OCI-LY3 (cell line): ENCODE data around the gene MMD2.

Experiments used
- H2AFZ ChIP-seq: fragments of 200-600, 300-600 bp; shearing (Covaris generic); 2 replicates; pipeline ENCODE4 v1.6.0; 2014; ENCODE audit warnings: antibody characterized with exemption, low read depth, low read length
- H3K27ac ChIP-seq: fragments of 200-600, 300-600 bp; sonication (generic); 2 replicates; pipeline ENCODE4 v1.5.1; 2014; ENCODE audit warnings: mild to moderate bottlenecking, low read length, moderate library complexity, mixed read lengths
- H3K27me3 ChIP-seq: fragments of 200-600, 300-600 bp; sonication (generic); 2 replicates; pipeline ENCODE4 v1.6.1; 2014; ENCODE audit warnings: low read depth, low read length, mixed read lengths
- H3K36me3 ChIP-seq: fragments of 200-600, 300-600 bp; sonication (generic); replicated peaks from 2 replicates; pipeline ENCODE3; 2014; ENCODE audit warnings: low read depth, low read length, mixed read lengths
- H3K4me1 ChIP-seq: fragments of 300-600, 200-600 bp; sonication (generic); 2 replicates; pipeline ENCODE4 v1.6.1; 2014; ENCODE audit warnings: low read length, mixed read lengths
- H3K4me2 ChIP-seq: fragments of 200-600, 300-600 bp; sonication (generic); 2 replicates; pipeline ENCODE4 v1.6.1; 2014; ENCODE audit warnings: low read length, mixed read lengths
- H3K4me3 ChIP-seq: fragments of 300-600, 200-600 bp; sonication (generic); 2 replicates; pipeline ENCODE4 v1.5.1; 2014; ENCODE audit warnings: antibody characterized with exemption, mild to moderate bottlenecking, low read length, moderate library complexity
- H3K79me2 ChIP-seq: fragments of 300-600, 200-600 bp; shearing (Covaris generic); 2 replicates; pipeline ENCODE4 v1.6.1; 2014; ENCODE audit warnings: mild to moderate bottlenecking, low read length, mixed read lengths
- H3K9ac ChIP-seq: fragments of 300-600, 200-600 bp; shearing (Covaris generic); 2 replicates; pipeline ENCODE4 v1.6.0; 2014; ENCODE audit warnings: mild to moderate bottlenecking, low read length, moderate library complexity
- H3K9me3 ChIP-seq: fragments of 200-600, 300-600 bp; shearing (Covaris generic); 2 replicates; pipeline ENCODE4 v1.6.1; 2014; ENCODE audit warnings: low read length, mixed read lengths; ENCODE audit not compliant: insufficient read depth
- H4K20me1 ChIP-seq: fragments of 200-600, 300-600 bp; sonication (generic); 2 replicates; pipeline ENCODE4 v1.6.1; 2016; ENCODE audit warnings: low read length, mixed read lengths; ENCODE audit not compliant: insufficient read depth
- CTCF ChIP-seq: fragments of 200-600, 300-600 bp; sonication (generic); IDR thresholded peaks from 2 replicates; pipeline ENCODE4 v1.5.1; 2014; ENCODE audit warnings: antibody characterized with exemption, low read length, low read depth
- EZH2phosphoT487 ChIP-seq: fragments of 200-600 bp; shearing (Covaris generic); IDR thresholded peaks from 2 replicates; pipeline ENCODE4 v1.6.1; 2018; ENCODE audit warnings: antibody characterized with exemption, mixed run types, low read depth

Gene MMD2

DNA sequence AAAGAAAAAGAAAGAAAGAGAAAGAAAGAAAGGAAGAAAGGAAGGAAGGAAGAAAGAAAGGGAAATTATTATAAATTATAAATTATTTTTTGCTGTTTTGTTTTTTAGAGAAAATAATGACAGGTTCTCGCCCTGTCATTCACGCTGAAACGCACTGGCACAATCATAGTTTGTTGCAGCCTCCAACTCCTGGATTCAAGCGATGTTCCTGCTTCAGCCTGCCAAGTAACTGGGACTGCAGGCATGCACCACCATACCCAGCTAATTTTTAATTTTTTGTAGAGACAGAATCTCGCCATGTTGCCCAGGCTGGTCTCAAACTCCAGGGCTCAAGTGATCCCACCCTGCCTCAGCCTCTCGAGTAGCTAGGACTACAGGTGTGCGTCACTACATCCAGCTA lies 21.6 kb downstream of the MMD2 start:
- no peak overlapping the region for H3K4me2 ChIP-seq
- H3K4me3 ChIP-seq: no peak overlapping the region
- H3K27ac ChIP-seq: no peak overlapping the region
- no peaks in the 10 kb centered on the region for H3K36me3 ChIP-seq
- H3K79me2 ChIP-seq: no peaks in the 10 kb centered on the region
- no peaks in the 10 kb centered on the region for H3K4me1 ChIP-seq
- TF ChIP-seq EZH2phosphoT487: no peak
- TF ChIP-seq CTCF: no peak
- H3K9me3 ChIP-seq: no peaks in the 10 kb centered on the region
- no peaks in the 10 kb centered on the region for H4K20me1 ChIP-seq
- no peaks in the 10 kb centered on the region for H3K27me3 ChIP-seq
- H2AFZ ChIP-seq: no peak overlapping the region
- H3K9ac ChIP-seq: no peak overlapping the region

- TF ChIP-seq CTCF (no peak), EZH2phosphoT487 (no peak)
- no peak overlapping the region for H2AFZ ChIP-seq
These were observed 24.5 kb downstream of the MMD2 start for GRCh38 chr7:4934419-4935025.

GRCh38 chr7:4931943-4932342 lies 27.0 kb downstream of the MMD2 start:
- no peak overlapping the region for H3K4me3 ChIP-seq
- H3K4me2 ChIP-seq: no peak overlapping the region
- no peaks in the 10 kb centered on the region for H3K4me1 ChIP-seq
- no peak overlapping the region for H3K27ac ChIP-seq
- no peaks in the 10 kb centered on the region for H3K36me3 ChIP-seq
- no peaks in the 10 kb centered on the region for H3K79me2 ChIP-seq
- H2AFZ ChIP-seq: no peak overlapping the region
- TF ChIP-seq EZH2phosphoT487 (no peak), CTCF (no peak)
- no peaks in the 10 kb centered on the region for H3K27me3 ChIP-seq
- no peaks in the 10 kb centered on the region for H3K9me3 ChIP-seq
- no peak overlapping the region for H3K9ac ChIP-seq
- H4K20me1 ChIP-seq: no peaks in the 10 kb centered on the region

More at GRCh38 chr7:4934419-4935025, 24.5 kb downstream of the MMD2 start:
- H3K79me2 ChIP-seq: no peaks in the 10 kb centered on the region
- H3K4me3 ChIP-seq: no peak overlapping the region
- no peaks in the 10 kb centered on the region for H3K4me1 ChIP-seq
- no peak overlapping the region for H3K9ac ChIP-seq
- no peaks in the 10 kb centered on the region for H3K36me3 ChIP-seq
- H3K9me3 ChIP-seq: no peaks in the 10 kb centered on the region
- H3K27me3 ChIP-seq: no peaks in the 10 kb centered on the region
- no peaks in the 10 kb centered on the region for H4K20me1 ChIP-seq
- no peak overlapping the region for H3K4me2 ChIP-seq
- H3K27ac ChIP-seq: no peak overlapping the region

DNA sequence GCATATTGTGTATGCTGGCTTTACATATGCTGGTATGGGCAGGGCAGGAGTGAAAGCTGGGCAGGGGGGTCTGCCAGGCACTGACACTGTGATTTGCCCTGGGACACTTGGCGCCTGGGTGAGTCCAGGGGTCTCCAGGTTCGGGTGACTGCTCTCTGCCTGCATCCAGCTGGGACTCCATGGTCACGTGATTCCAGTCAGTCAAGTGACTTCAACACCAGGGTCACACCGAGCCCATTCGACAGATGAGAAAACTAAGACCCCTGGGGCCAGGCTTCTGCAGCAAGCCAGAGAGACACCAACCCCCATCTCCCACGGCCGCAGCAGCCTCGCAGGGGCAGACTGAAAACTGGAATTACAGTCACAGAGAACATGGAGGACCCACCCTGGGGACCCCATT lies 30.0 kb downstream of the MMD2 start:
- no peaks in the 10 kb centered on the region for H3K79me2 ChIP-seq
- H3K9ac ChIP-seq: no peak overlapping the region
- H3K4me1 ChIP-seq: no peaks in the 10 kb centered on the region
- H4K20me1 ChIP-seq: no peaks in the 10 kb centered on the region
- TF ChIP-seq EZH2phosphoT487 (no peak), CTCF (no peak)
- no peaks in the 10 kb centered on the region for H3K27me3 ChIP-seq
- H3K4me3 ChIP-seq: no peak overlapping the region
- H3K9me3 ChIP-seq: no peaks in the 10 kb centered on the region
- no peaks in the 10 kb centered on the region for H3K36me3 ChIP-seq
- H3K27ac ChIP-seq: no peak overlapping the region
- H2AFZ ChIP-seq: no peak overlapping the region
- no peak overlapping the region for H3K4me2 ChIP-seq
